Glutamatergic neuron (in vitro differentiated cells): ENCODE data around the gene COLEC12. TPM values are rescaled to one million over a fixed set of nuclear protein-coding genes. Genes with fewer than 3 reads are reported as not detected.

ENCODE experiments used
- DNase-seq: peaks from one replicate; pipeline ENCODE4 v3.0.0; 2022
- H3K27ac Mint-ChIP-seq: one replicate; pipeline ENCODE4 v1.8.0; 2020; ENCODE audit warnings: mild to moderate bottlenecking, mixed read lengths, inconsistent platforms; ENCODE audit not compliant: unreplicated experiment
- H3K27me3 Mint-ChIP-seq: one replicate; pipeline ENCODE4 v1.8.0; 2020; ENCODE audit warnings: mild to moderate bottlenecking, moderate library complexity, mixed read lengths, inconsistent platforms; ENCODE audit not compliant: unreplicated experiment
- H3K36me3 Mint-ChIP-seq: one replicate; pipeline ENCODE4 v1.8.0; 2020; ENCODE audit warnings: mild to moderate bottlenecking, mixed read lengths, inconsistent platforms; ENCODE audit not compliant: unreplicated experiment
- H3K4me1 Mint-ChIP-seq: one replicate; pipeline ENCODE4 v1.8.0; 2020; ENCODE audit warnings: mild to moderate bottlenecking, low read depth, mixed read lengths, inconsistent platforms; ENCODE audit not compliant: unreplicated experiment
- H3K4me3 Mint-ChIP-seq: one replicate; pipeline ENCODE4 v1.8.0; 2020; ENCODE audit warnings: mild to moderate bottlenecking, mixed read lengths, inconsistent platforms; ENCODE audit not compliant: unreplicated experiment
- H3K9me3 Mint-ChIP-seq: one replicate; pipeline ENCODE4 v1.8.0; 2020; ENCODE audit warnings: mild to moderate bottlenecking, moderate library complexity, mixed read lengths, inconsistent platforms; ENCODE audit not compliant: unreplicated experiment
- CTCF ChIP-seq: fragments of 200-600 bp; sonication (generic); IDR thresholded peaks from one replicate; pipeline ENCODE4 v1.5.0; 2021; ENCODE audit not compliant: partially characterized antibody, unreplicated experiment
- total RNA-seq: library from RNA; stranded (reverse); fragmentation: NEBNext Ultra II Directional; extraction: Animal tissue kit (Norgen Biotek cat#: 25700); gene quantifications from one replicate; pipeline ENCODE4 v1.2.1, GENCODE V29; 2021; ENCODE audit not compliant: unreplicated experiment

The COLEC12 gene
- total RNA-seq, 1 donor from 2014 or later: 0.20 TPM

GRCh38 chr18:489244-490023 is 11.1 kb downstream of the COLEC12 start:
- Mint-ChIP-seq H3K27me3 (no peaks in the 10 kb centered on the region), H3K36me3 (peaks cover 10% of the 10 kb centered on the region), H3K27ac (no peak overlapping the region), H3K4me3 (no peak overlapping the region), H3K4me1 (no peaks in the 10 kb centered on the region), H3K9me3 (peaks cover 2% of the 10 kb centered on the region)
- no peak for TF ChIP-seq CTCF
- no peak for DNase-seq

- no peaks in the 10 kb centered on the region for H3K27me3 Mint-ChIP-seq
- DNase-seq: no peak
- H3K9me3 Mint-ChIP-seq: peaks cover 2% of the 10 kb centered on the region
- TF ChIP-seq CTCF: no peak
- H3K27ac Mint-ChIP-seq: no peak overlapping the region
- no peak overlapping the region for H3K4me3 Mint-ChIP-seq
- H3K36me3 Mint-ChIP-seq: peaks cover 10% of the 10 kb centered on the region
- H3K4me1 Mint-ChIP-seq: no peaks in the 10 kb centered on the region
Measured at GRCh38 chr18:486929-487740, 13.4 kb downstream of the COLEC12 start.

GRCh38 chr18:484749-485464 is 15.6 kb downstream of the COLEC12 start:
- peaks cover 10% of the 10 kb centered on the region for H3K36me3 Mint-ChIP-seq
- no peak for DNase-seq
- peaks cover 2% of the 10 kb centered on the region for H3K9me3 Mint-ChIP-seq
- no peak for TF ChIP-seq CTCF
- no peaks in the 10 kb centered on the region for H3K4me1 Mint-ChIP-seq
- H3K27ac Mint-ChIP-seq: no peak overlapping the region
- no peaks in the 10 kb centered on the region for H3K27me3 Mint-ChIP-seq
- H3K4me3 Mint-ChIP-seq: no peak overlapping the region

GRCh38 chr18:478681-479080 is 21.8 kb downstream of the COLEC12 start:
- no peak for TF ChIP-seq CTCF
- Mint-ChIP-seq H3K27me3 (no peaks in the 10 kb centered on the region), H3K4me1 (peaks cover 4% of the 10 kb centered on the region), H3K27ac (no peak overlapping the region), H3K4me3 (no peak overlapping the region), H3K9me3 (no peaks in the 10 kb centered on the region), H3K36me3 (no peaks in the 10 kb centered on the region)
- no peak for DNase-seq
